ENCODE results near the gene FGF23.

DNA sequence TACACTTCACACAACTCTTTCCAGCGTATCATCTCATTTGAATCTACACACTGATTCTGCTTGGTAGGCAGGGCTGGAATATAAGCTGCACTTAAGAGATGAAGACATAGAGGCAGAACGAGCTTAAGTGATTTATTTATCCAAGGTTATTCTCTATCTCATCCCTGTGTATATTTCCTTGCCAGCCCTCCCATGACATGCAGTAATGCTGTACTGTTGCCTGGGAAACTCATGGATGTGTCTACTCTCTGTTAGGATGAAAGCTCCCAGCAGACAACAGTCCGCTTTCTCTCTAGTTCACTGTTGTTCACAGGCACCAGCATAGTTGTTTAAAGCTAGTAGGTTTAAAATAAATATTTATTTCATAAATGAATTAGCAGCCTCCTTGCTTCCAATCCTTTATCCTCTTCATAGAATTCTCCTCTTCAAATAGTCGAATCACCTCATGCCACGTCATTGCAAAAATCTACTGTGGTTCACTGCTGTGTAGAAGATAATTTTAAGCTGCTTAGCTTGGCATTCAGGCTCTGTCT is 40.7 kb upstream of the FGF23 start:
- TF ChIP-seq CTCF (IDR thresholded peaks at IDR 0.05) (no peak), POLR2A (IDR thresholded peaks at IDR 0.05) (no peak)
